GM18511 (cell line): Measurements from ENCODE around the gene CKM.
"Not testable (repeated sequence)": the region's sequence is repeated elsewhere in the genome, so short reads cannot be mapped to it uniquely, and the experiment has no call there.

Experiments used
- ATAC-seq: cut with Tn5 transposase; IDR thresholded peaks from one replicate; pipeline ENCODE4 v1.9.1; 2021; ENCODE audit warnings: mild to moderate bottlenecking, moderate library complexity; ENCODE audit not compliant: unreplicated experiment

Gene CKM

DNA sequence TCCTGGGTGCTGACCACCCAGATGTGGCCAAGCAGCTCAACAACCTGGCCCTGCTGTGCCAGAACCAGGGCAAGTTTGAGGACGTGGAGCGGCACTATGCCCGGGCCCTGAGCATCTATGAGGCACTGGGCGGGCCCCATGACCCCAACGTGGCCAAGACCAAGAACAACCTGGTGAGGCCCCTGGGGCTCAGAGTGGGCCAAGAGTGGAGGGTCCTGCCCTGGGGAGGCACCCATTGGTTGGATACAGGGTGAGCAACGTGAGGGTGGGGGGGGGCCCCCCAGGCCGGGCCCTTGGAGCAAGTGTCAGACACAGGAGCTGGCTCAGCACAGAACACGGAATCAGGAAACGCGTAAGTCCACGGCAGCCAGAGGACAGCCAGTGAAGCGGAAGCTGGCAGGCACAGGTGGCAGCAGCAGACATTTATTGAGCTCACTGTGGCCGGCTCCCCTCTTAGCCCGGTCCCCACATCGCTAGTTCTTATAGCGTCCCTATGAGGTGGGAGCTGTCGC is 26.8 kb upstream of the CKM start:
- no peak for ATAC-seq

DNA sequence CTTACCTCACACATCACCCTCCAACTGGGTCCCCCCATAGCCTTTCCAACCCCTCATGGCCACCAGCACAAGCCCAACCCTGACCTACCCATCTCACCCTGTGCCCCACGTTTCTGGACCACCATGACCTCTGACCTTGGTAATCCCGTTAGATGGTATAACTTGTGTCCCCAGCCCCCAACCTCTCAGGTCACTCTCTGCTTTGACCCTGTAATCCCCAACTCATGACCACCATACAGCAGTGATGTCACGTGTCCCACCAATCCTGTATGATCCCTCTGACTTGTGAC is 26.4 kb upstream of the CKM start:
- ATAC-seq, result no peak

DNA sequence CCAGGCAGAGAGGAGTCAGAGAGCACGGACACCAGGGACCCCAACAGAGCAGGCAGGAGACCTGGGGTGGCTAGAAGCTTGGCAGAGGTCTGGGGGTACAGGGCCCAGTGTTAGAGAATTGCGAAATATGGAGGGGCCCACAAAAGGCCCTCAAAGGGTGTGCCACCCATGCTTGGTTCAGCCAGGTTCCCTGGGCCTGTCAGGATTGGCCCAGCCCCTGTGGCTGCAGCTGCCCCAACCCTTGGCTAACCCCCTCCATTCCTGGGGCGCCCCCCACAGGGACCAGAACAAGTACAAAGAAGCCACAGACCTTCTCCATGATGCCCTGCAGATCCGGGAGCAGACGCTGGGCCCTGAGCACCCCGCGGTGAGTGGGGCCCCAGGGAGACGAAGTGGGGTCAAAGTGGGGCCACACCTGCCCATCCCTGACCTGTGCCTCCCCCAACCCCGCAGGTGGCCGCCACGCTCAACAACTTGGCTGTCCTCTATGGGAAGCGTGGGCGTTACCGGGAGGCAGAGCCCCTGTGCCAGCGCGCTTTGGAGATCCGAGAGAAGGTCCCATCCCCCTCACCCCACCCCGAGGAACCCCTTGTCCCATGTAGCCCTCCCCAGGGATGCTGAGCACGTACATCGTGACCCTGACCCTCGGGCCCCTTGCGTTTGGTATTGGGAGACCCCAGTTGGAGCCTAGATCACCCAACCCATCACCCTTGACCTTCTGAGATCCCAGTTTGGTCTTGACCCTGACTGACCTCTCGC is 25.9 kb upstream of the CKM start:
- ATAC-seq, result no peak

DNA sequence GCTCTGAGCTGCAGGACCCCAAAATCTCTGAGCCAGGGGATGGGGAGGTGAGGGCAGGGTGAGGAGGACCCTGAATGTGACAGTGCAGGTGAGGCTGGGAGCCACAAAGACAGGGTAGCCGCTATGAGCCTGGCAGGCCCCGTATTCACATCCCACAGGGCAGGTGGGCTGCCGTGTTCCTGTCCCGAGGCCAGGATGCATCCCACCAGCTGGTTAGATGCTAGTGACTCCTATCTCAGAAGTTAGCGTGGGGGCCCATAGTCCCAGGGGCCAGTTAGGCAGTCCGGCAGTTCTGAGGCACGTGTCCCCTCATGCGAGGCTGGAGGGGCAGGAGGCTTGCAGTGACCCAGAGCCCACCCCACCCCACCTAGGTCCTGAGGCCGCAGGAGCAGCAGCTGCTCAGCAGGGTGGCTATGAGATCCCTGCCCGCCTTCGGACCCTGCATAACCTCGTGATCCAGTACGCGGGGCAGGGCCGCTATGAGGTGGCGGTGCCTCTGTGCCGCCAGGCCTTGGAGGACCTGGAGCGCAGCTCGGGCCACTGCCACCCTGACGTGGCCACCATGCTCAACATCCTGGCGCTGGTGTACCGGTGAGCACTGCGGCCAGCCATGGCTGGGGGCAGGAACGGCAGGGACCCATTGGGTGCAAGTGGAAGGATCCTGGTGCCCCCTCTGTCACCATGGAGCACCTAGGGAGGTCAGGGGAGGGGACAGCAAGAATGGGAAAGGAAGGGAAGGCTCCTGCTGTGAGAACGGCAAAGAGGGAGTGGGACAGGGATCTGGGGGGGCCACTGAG is 25.1 kb upstream of the CKM start:
- ATAC-seq, result no peak

DNA sequence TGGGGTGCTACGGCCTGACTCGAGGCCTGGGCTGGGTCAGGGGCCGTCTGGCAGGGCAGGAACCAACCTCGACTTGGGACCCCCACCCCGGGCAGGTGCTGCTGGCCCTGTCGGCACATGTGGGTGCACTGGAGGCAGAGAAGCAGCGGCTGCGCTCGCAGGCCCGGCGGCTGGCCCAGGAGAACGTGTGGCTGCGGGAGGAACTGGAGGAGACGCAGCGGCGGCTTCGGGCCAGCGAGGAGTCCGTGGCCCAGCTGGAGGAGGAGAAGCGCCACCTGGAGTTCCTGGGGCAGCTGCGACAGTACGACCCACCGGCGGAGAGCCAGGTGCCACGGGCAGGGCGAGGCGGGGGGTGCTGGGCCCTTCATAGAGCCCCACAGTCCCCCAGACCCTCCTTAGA is 23.8 kb upstream of the CKM start:
- no peak for ATAC-seq

DNA sequence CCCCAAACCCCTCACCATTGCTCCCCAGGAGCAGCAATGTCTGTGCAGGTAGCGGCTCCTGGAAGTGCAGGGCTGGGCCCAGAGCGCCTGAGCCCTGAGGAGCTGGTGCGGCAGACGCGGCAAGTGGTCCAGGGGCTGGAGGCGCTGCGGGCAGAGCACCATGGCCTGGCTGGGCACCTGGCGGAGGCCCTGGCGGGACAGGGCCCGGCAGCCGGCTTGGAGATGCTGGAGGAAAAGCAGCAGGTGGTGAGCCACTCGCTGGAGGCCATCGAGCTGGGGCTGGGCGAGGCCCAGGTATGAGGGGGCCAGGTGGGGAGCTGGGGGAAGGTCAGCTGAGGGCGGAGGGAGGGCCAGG is 22.8 kb upstream of the CKM start:
- no peak for ATAC-seq

DNA sequence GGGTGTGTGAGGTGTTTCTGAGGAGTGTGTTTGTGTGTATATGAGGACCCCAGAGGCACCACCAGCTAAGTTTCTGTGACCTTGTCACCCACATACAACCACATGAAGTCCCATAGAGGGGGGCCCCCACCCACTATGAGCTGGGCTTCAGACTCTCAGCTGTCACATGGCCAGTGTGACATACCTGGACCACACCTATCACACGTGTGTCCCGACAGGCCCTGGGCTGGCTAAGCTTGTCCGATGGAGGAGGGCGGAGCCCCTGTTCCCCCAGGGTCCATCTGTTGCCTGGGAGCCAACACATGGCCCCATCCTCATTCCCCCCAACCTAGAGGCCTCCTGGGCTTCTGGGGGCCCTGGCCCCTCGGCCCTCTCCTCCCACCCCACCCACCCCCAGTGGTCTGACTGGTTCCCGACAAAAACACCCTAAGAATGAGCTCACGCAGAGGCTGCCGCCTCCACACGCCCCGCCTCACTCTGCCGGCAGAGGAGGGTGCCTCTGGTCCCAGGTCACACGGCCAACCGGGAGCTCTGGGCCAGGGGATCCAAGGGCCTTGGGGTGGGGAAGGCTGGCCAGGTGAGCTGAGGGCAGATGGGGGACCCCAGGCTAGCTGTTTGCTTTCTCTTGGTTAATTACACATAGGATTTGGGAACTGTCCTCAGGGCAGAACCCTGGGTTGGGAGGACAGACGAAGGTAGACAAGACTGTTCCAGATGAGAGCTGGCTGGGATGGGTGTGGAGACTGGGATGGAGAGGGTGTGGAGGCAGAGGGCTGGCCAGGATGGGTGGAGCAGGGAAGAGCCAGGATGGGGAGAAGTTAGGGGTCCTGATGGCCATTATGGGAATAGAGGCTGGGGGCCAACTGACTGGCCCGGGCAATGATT is 22.2 kb upstream of the CKM start:
- ATAC-seq, result no peak

DNA sequence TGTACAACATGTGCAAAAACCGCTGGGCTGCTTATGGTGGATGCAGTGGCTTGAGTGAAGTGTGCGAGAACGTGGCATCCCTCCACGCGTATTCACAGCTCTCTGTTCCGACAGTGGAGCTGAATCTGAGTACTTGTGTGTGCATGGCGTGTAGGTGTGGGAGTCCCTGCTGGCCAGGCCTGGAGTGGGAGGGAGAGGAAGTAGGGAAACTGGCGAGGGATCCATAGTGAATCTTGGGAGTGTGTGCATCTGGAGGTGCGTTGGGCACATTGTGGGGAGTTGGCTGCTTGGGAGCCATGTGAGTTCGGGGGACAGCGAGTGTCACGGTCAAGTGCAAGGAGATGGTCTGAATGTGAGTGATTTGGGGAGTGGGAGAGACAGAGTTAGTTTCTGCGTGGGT is 20.2 kb upstream of the CKM start:
- no peak for ATAC-seq

DNA sequence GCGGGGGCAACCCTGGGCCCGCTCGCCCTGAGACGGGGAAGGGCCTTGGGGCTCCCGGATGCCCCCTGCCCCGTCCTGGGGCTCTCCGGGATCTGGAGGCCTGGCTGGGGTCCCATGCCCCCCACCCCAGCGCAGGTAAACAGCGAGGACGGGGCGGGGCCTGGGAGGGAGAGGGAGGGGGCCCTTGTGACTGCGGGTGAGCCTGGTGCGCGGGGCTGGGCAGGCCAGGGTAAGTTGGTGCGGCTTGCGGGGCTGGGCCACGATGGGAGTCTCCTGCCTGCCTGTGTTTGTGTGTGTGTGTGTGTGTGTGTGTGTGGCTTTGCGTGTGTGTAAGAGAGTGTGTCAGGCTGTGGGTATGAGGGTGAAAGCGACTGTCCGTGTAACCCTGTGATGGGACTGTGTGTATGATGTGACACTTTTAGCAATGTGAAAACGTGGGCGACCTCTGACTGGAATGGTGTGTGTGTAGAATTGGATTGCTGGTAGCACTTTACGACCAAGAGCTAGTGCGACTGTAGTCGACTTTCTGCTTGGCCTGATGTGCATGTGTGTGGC is 18.3 kb upstream of the CKM start:
- no peak for ATAC-seq

DNA sequence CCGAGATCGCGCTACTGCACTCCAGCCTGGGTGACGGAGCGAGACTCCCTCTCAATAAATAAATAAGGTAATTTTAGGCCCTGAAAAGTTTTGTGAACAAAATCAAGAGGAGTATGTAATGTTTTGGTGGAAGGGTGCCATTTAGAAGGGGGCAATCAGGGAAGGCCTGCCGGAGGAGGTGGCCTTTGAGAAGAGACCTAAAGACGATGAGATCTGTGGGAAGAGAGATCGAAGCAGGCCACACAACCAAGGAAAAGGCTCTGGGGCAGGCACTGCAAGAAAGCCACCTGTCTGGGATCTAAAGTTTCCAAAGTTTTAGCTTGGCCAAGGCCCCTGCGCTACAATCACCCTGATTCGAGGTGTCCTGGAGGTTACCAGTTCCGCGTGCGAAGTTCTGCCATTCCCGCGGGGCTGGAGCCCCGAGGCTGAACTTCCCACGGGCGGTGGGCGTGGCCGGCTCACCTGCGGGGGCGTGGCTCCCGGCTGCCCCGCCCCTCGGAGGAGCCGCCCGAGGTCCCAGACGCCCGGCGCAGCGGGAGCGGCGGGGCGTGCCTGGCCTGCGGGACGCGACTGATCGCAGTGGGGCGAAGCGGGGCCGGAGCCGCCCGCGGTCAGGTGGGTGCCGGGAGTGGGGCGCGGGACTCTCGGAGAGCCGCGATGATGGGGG is 17.7 kb upstream of the CKM start, which contains the start of gene KLC3:
KLC3 (plus strand) TSS at position 519 of the 667 bp plus-strand sequence. CDS start 4,792 bp downstream, outside the sequence.
- ATAC-seq, result no peak

DNA sequence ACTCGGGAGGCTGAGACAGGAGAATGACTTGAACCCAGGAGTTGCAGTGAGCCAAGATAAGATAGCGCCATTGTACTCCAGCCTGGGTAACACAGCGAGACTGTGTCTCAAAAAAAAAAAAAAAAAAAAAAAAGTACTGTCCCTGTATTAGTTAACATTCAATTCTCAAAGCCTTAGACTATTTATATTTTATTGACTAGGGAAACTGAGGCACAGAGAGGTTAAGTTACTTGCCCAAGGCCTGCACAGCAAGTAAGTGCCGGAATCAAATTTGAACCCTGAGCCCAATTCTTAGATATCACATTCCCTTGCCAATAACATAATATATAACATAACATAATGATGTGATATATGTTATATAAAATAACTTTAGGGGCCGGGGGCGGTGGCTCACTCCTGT is 17.0 kb upstream of the CKM start:
- no peak for ATAC-seq

DNA sequence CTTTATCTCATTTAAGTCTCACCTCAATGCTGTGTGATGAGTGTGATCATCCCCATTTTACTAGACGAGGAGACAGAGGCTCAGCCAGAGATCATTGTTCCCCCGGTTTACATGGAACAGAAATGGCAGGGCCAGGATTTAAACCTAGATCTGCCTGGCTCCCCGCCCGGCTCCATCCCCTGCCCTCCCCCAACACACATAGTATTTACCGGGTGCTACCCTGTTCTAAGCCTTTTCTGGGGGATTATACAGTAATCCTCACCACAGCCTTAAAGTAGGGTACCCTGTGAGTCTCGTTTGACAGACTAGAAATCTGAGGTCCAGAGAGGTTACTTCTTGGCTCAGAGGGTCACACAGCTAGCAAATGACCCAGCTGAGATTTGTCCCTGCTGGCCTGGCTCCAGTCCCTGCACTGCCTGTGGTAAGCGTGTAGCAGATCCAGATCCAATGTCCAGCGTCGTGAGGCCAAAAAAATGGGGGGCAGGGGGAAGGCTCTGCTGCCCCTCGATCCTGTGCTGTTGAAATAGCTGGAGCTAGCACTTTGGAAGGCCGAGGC is 14.1 kb upstream of the CKM start:
- ATAC-seq, result no peak

DNA sequence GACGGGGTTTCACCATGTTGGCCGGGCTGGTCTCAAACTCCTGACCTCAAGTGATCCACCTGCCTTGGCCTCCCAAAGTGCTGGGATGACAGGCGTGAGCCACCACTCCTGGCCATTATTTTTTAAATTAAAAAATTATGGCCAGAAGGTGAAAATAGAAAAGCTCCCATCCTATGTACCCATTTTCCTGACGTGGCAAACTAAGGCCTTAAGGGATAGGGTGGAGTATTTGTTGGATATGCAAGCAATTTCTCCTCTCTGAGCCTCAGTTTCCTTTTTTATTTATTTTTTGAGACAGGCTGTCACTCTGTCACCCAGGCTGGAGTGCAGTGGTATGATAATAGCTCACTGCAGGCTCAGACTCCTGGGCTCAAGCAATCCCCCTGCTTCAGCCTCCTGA is 12.2 kb upstream of the CKM start:
- not testable (repeated sequence) for ATAC-seq

DNA sequence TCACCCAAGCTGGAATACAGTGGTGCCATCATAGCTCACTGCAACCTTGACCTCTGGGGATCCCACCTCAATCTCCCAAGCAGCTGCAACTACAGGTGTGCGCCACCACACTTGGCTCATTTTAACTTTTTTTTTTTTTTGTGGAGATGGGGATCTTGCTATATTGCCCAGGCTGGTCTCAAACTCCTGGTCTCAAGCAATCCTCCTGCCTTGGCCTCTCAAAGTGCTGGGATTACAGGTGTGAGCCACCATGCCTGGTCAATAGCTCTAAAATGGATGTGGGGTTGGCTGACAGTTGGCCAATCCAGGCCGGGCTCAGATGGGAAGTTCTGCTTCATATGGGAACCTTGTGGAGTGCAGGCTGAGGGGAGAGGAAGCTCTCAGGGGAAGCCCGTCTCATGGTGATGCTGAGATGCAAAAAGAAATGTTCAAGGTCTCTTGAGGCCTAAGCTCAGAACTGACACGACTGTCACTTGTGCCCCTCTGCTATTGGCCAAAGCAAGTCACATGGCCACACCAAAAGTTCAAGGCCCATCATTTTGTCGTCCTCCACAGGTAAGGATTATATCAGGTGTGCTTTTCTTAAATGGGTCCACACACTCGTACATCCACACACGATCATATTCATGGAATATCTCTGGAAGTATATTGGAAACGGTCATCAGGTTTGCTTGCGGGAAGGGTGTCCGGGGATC is 11.1 kb upstream of the CKM start:
- ATAC-seq, result no peak

DNA sequence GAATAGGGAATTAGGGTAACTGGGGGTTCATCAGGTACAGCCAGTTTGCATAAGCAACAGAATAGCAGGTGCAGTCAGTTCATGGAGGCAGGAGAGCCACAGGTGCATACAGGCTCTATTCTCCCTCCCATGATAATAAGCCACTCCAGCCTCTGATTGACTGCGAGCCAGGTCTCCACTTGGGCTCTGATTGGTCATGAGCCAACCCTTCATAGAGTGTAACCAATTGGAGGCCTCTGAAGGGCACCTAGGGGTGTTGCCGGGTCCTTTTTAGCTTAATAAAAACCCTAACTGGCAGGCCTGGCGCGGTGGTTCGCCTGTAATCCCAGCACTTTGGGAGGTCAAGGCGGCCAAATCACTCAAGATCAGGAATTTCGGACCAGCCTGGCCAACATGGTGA is 8.7 kb upstream of the CKM start:
- ATAC-seq, result no peak

DNA sequence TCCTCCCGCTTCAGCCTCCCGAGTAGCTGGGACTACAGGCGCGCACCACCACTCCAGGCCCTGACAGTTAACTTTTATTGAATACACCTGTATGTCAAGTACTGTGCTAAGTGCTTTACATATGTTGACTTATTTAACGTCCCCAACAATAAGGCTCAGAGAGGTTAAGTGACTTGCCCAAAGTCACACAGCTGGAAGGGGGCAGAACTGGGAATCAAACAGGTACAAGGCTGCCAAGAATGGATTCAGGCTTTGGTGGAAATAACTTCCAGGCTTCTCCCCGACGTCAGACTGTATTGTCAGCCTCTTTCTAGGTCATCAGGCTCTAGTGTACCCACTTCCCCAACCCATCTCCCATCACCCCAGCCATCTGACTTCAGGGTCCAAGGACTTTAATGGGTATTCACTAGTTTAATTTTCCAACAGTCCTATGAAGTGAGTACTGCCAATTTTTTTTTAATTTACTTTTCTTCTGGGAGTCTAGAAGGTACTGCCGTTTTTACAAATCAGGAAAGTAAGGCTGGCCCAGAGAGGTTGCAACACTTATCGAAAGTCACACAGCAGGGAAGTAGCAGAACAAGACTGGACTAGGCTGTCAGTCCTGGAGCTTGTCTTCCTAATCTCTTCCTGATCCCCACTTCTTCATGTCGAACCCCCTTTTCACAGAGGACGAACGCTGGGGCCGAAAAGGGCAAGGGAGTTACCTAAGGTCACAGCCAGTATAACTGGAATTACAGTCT is 4.9 kb upstream of the CKM start:
- ATAC-seq, result no peak

DNA sequence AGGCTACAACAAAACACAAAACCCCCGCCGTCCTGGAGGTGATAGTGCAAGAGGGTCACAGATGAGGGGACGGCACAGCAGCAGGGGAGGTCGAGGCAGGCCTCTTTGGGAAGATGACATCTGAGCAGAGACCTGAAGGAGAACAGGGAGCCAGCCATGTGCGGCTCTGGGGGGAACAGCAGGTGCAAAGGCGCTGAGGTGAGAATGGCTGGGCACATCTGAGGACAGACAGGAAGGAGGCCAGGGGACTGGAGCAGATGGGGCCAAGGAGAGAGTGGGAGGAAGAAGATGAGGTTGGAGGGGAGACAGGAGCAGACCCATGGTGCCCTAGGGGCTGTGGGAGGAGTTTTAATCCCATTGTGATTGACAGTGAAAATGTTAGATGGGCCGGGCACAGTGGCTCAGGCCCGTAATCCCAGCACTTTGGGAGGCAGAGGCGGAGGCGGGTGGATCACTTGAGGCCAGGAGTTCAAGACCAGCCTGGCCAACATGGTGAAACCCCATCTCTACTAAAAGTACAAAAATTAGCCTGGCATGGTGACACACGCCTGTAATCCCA is 1.8 kb upstream of the CKM start:
- ATAC-seq, result no peak

DNA sequence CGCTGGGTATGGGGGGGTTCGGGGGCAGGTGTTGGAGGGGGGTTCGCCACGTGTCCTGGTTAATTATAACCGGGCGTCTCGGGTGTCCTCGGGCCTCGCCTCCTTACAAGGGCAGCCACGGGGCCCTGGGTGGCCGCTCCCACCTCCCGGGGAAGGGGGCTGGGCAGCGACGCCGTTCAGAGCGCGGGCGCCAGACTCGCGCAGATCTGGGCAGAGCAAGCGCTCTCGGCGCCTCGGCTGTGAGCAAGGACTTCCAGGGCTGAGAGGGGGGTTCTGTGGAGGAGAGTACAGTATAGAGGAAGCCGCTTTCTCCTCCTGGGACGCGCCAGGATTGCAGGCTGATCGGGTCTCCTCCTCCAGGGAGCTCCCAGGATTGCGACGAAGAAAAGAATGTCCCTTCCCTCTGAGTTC is 1.0 kb upstream of the CKM start:
- no peak for ATAC-seq

DNA sequence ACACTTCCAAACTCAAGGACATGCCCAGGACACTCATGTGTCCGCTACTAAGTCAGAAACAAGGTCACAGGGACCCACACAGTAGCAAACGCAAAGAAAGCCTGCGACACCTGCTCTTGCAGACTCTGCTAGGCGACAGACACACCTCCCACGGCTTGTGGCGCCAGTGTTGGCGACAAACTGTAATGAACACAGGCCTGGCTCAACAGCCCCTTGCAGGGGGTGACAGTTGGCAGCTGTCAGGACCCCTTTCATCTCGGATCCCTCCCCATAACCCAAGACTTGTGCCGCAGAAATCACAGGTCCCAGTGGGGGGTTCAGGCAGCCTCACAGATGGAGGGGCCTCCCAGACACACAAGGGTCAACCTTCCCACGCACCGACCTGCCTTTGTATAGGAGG is 364 bp downstream of the CKM start:
- no peak for ATAC-seq
